ENCODE results near the gene TBC1D3B.
"Not testable (repeated sequence)": the region's sequence is repeated elsewhere in the genome, so short reads cannot be mapped to it uniquely, and the experiment has no call there.

The TBC1D3B gene

GRCh38 chr17:36205637-36206485 lies 29.4 kb upstream of the TBC1D3B start:
- no peak for FAIRE-seq
- TF ChIP-seq POLR2A (IDR thresholded peaks at IDR 0.05; ENCODE audit: low read depth, low read length), result no peak
- no peak for DNase-seq (ENCODE audit: insufficient read length, low spot score)

DNA sequence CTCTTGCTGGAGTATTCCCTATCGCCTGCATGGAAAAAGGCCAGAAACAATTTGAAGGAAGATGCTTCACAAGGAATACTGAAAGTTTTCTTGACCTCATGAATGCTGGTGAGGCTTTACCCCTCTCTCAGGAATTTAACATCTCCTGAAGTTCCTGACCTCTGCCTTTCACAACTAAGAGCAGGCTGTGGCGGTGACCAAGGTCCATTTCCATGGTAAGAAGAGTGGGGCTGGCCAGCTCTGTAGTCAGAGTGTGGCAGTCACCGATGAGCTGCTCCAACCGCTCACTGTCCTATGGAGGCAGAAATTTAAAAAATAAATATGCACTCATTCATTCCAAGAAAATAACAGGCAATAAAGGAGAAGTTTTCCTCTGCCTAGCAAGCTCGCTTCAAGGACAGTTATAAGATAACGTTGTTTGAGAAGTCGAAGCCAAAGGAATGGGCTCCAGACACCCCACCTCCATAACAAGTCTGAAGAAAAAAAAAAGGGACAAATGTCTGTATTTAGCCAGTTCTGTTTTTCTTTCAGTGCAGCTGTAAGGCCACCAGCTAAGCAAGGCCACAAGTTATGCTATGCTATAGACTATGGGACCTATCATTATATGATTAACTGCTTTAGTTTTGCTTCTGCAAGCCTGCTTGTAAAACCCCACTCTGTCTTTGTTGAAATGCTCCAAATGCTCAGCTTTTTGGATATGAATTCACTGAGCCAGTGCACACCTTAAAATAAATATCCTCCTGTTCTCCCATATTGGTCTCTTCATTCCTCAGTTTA lies 28.5 kb upstream of the TBC1D3B start:
- DNase-seq (ENCODE audit: insufficient read length, low spot score) (no peak), FAIRE-seq (no peak)
- TF ChIP-seq POLR2A (IDR thresholded peaks at IDR 0.05; ENCODE audit: low read depth, low read length), result no peak

DNA sequence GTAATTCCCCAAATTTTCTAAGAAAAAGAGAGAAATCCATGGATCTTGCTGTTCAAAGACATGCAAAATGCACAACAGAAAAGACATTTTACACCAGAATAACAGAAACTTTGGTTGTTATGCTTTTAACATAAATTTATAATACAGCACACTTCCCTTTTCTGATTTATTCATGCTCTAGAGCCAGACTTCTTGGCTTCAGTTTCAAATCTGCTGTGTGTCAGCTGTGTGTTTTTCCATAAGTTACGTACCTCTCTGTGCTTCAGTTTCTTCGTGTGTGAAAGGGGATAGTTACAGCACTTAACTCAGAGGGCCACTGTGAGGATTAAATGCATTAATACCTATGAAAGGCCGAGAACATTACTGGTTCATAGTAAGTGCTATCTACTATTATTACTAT lies 26.9 kb upstream of the TBC1D3B start:
- FAIRE-seq (no peak), DNase-seq (ENCODE audit: insufficient read length, low spot score) (no peak)
- no peak for TF ChIP-seq POLR2A (IDR thresholded peaks at IDR 0.05; ENCODE audit: low read depth, low read length)

GRCh38 chr17:36201506-36201905 lies 25.1 kb upstream of the TBC1D3B start:
- not testable (repeated sequence) for FAIRE-seq; DNase-seq (ENCODE audit: insufficient read length, low spot score)

GRCh38 chr17:36201102-36201501 lies 24.7 kb upstream of the TBC1D3B start:
- DNase-seq (ENCODE audit: insufficient read length, low spot score); FAIRE-seq: not testable (repeated sequence)

GRCh38 chr17:36198831-36199465 lies 22.5 kb upstream of the TBC1D3B start:
- DNase-seq (ENCODE audit: insufficient read length, low spot score), result no peak
- no peak for FAIRE-seq
- TF ChIP-seq POLR2A (IDR thresholded peaks at IDR 0.05; ENCODE audit: low read depth, low read length), result no peak

DNA sequence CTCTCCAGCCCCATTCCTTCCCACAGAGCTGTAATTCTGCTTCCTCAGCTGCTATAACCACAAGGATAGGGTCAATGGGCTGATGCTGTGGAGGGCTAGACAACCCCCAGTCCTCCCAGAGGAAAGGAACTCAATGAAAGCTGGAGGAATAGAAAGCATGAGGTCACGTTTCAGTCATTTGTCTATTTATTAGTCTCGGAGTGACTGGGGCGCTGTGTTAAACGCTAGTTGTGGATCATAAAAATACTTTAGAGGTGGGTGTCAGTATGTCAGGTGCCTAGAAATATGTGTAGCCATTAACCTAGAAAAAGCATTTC lies 20.9 kb upstream of the TBC1D3B start:
- no peak for TF ChIP-seq POLR2A (IDR thresholded peaks at IDR 0.05; ENCODE audit: low read depth, low read length)
- no peak for DNase-seq (ENCODE audit: insufficient read length, low spot score)
- FAIRE-seq, result no peak

GRCh38 chr17:36196131-36196486 lies 19.7 kb upstream of the TBC1D3B start:
- no peak for FAIRE-seq
- no peak for TF ChIP-seq POLR2A (IDR thresholded peaks at IDR 0.05; ENCODE audit: low read depth, low read length)
- DNase-seq (ENCODE audit: insufficient read length, low spot score), result no peak

DNA sequence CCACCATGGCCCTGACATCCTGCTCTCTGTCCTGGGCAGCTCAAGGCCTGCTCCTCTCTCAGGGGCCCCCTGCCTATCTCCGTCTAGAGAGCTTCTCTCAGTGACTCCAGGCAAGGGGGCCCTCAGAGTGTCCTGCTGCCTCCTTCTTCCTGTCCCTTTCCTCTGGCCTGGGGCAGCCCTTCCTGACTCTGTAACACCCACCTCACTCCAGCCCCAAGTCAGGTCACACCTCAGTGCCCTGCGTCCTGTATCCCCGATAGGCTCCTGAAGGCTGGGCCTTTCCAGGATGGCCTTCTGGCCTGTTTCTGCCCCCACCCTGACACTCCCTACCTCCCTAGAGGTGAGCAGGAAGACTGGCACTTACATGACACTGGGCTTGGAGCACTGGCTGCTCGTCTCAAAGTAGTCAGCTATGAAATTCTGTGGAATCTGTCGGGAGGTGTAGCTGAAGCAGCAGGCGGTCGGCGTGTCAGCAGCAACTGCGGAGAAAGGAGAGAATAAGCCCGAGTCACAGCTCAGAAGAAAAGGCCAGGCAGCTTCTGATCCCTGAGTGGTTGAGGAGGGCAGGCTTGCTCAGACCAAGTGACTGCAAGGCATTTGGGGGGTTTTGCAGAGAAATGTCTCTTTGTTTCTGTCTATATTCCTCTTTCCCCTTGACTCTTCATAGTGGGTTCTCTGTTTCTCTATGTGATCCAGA lies 19.1 kb upstream of the TBC1D3B start:
- FAIRE-seq (no peak), DNase-seq (ENCODE audit: insufficient read length, low spot score) (no peak)
- no peak for TF ChIP-seq POLR2A (IDR thresholded peaks at IDR 0.05; ENCODE audit: low read depth, low read length)

DNA sequence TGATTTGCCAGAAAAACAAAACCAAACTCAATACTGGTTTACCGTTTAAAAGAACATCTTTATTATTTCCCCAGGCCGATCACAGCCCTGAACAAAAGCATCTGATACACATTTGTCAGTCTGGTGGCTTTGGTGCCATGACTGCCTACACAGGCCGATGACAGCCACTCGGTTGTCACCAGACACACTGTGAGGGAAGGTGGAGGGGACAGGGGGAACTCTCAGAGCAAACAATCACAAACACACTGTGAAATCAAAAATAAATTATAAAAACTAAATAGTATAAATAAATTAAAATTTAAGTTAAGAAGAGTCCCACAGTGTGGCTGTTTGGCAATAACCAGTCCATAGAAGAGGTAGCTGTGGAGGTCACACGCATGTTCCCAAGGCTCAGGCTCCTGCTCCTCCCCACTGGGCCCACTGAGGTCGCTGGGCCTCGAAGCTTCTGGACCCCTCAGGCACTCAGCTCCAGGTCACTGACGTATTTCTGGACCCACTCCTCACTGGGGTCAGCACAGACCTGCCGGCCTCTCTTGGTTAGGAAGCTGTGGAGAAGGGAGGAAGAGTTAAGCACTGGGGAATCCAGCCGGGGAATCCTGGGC lies 18.5 kb upstream of the TBC1D3B start:
- not testable (repeated sequence) for DNase-seq (ENCODE audit: insufficient read length, low spot score); FAIRE-seq

GRCh38 chr17:36194147-36194831 lies 17.9 kb upstream of the TBC1D3B start:
- FAIRE-seq; DNase-seq (ENCODE audit: insufficient read length, low spot score): not testable (repeated sequence)

- no peak for TF ChIP-seq POLR2A (IDR thresholded peaks at IDR 0.05; ENCODE audit: low read depth, low read length)
- DNase-seq (ENCODE audit: insufficient read length, low spot score) (no peak), FAIRE-seq (no peak)
These were observed 16.9 kb upstream of the TBC1D3B start for GRCh38 chr17:36193216-36193775.

GRCh38 chr17:36190549-36191330 lies 14.3 kb upstream of the TBC1D3B start:
- not testable (repeated sequence) for DNase-seq (ENCODE audit: insufficient read length, low spot score); FAIRE-seq

DNA sequence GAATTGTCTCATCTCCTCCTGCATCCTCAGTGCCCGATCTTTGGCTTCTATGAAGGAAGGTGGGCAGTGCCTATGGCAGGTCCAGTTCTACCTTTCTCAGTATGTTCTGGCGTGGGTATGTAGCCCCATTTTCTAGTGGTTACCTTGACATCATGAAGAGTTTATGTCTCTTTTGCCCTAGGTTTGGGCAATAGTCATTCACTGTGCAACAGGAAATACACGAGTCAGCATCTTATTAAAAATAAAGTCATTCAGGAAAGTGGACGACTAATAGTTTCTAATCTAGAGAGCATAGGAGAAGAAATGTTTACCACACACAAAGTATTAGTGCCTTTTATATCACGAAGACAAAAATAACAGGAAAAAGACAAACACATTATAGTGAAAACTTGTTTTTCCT lies 13.6 kb upstream of the TBC1D3B start:
- FAIRE-seq; DNase-seq (ENCODE audit: insufficient read length, low spot score): not testable (repeated sequence)
